ENCODE measurements around the gene ARGFX. TPM values are rescaled to one million over a fixed set of nuclear protein-coding genes. Genes with fewer than 3 reads are reported as not detected.
"Not testable (repeated sequence)": the region's sequence is repeated elsewhere in the genome, so short reads cannot be mapped to it uniquely, and the experiment has no call there.

The ARGFX gene
- total RNA-seq, 2 experiments from 2014 or later = not detected

- no peaks in the 10 kb centered on the region for H3K79me2 ChIP-seq (ENCODE audit: insufficient read depth, low read depth, low read length)
- intact Hi-C loops (cut with micrococcal nuclease; ENCODE audit: unreplicated experiment) = no loop called here
- BruUV-seq (replicated peaks) = no TSS peak
- H2AFZ ChIP-seq (ENCODE audit: low read length) = no peak overlapping the region
- ChIA-PET CTCF (ENCODE audit: unreplicated experiment) (no interaction called here), POLR2A (no interaction called here)
- H3K4me2 ChIP-seq (ENCODE audit: low read length) = no peak overlapping the region
- DNase-seq (ENCODE audit: low spot score) = no peak
- no peaks in the 10 kb centered on the region for H3K36me3 ChIP-seq (ENCODE audit: insufficient read depth, low read length)
- H3K4me1 ChIP-seq (ENCODE audit: insufficient read depth, low read length, poor library complexity, severe bottlenecking) = peaks cover 16% of the 10 kb centered on the region
- no peaks in the 10 kb centered on the region for H3K9me2 ChIP-seq (ENCODE audit: insufficient read depth, low read length)
- TF ChIP-seq CTCF (conservative IDR thresholded peaks at IDR 0.05; ENCODE audit: low read length) (no peak), EZH2phosphoT487 (IDR thresholded peaks at IDR 0.05; ENCODE audit: borderline replicate concordance, low read depth, low read length) (no peak)
- no peak overlapping the region for H3K4me3 ChIP-seq (ENCODE audit: low read depth, low read length, poor library complexity, severe bottlenecking)
- H3K9me3 ChIP-seq (ENCODE audit: low read length) = no peaks in the 10 kb centered on the region
- no peak overlapping the region for H3K27ac ChIP-seq (ENCODE audit: low read depth, low read length, poor library complexity, severe bottlenecking)
- no peaks in the 10 kb centered on the region for H4K20me1 ChIP-seq (ENCODE audit: insufficient read depth, low read length)
These were observed 27.1 kb downstream of the ARGFX start for GRCh38 chr3:121594850-121595249.

- no peak for DNase-seq (ENCODE audit: low spot score)
- Histone ChIP-seq H3K4me2 (ENCODE audit: low read length) (no peak overlapping the region), H3K4me1 (ENCODE audit: insufficient read depth, low read length, poor library complexity, severe bottlenecking) (peaks cover 16% of the 10 kb centered on the region), H2AFZ (ENCODE audit: low read length) (no peak overlapping the region), H3K36me3 (ENCODE audit: insufficient read depth, low read length) (no peaks in the 10 kb centered on the region), H3K9me3 (ENCODE audit: low read length) (no peaks in the 10 kb centered on the region), H3K9me2 (ENCODE audit: insufficient read depth, low read length) (no peaks in the 10 kb centered on the region), H4K20me1 (ENCODE audit: insufficient read depth, low read length) (no peaks in the 10 kb centered on the region), H3K4me3 (ENCODE audit: low read depth, low read length, poor library complexity, severe bottlenecking) (no peak overlapping the region), H3K79me2 (ENCODE audit: insufficient read depth, low read depth, low read length) (no peaks in the 10 kb centered on the region), H3K27ac (ENCODE audit: low read depth, low read length, poor library complexity, severe bottlenecking) (no peak overlapping the region)
- no TSS peak for BruUV-seq (replicated peaks)
- intact Hi-C loops (cut with micrococcal nuclease; ENCODE audit: unreplicated experiment) = no loop called here
- ChIA-PET POLR2A (interaction anchor here (0.5 to 0.6 kb wide), 3 partner anchors 34 to 690 kb away, joined by 3 to 5 read pairs (median 4); no protein-coding TSS in a partner anchor), CTCF (ENCODE audit: unreplicated experiment) (no interaction called here)
- no peak for TF ChIP-seq CTCF (conservative IDR thresholded peaks at IDR 0.05; ENCODE audit: low read length)
- no peak for TF ChIP-seq EZH2phosphoT487 (IDR thresholded peaks at IDR 0.05; ENCODE audit: borderline replicate concordance, low read depth, low read length)
These were observed 28.1 kb downstream of the ARGFX start for GRCh38 chr3:121595765-121596406.

- no peak overlapping the region for H3K4me2 ChIP-seq (ENCODE audit: low read length)
- no peak overlapping the region for H3K4me3 ChIP-seq (ENCODE audit: low read depth, low read length, poor library complexity, severe bottlenecking)
- DNase-seq (ENCODE audit: low spot score) = no peak
- TF ChIP-seq EZH2phosphoT487 (IDR thresholded peaks at IDR 0.05; ENCODE audit: borderline replicate concordance, low read depth, low read length) (no peak), CTCF (conservative IDR thresholded peaks at IDR 0.05; ENCODE audit: low read length) (no peak)
- no peak overlapping the region for H3K27ac ChIP-seq (ENCODE audit: low read depth, low read length, poor library complexity, severe bottlenecking)
- H3K9me2 ChIP-seq (ENCODE audit: insufficient read depth, low read length) = no peaks in the 10 kb centered on the region
- H3K9me3 ChIP-seq (ENCODE audit: low read length) = no peaks in the 10 kb centered on the region
- BruUV-seq (replicated peaks) = no TSS peak
- peaks cover 4% of the 10 kb centered on the region for H3K4me1 ChIP-seq (ENCODE audit: insufficient read depth, low read length, poor library complexity, severe bottlenecking)
- ChIA-PET POLR2A (no interaction called here), CTCF (ENCODE audit: unreplicated experiment) (no interaction called here)
- no peaks in the 10 kb centered on the region for H3K79me2 ChIP-seq (ENCODE audit: insufficient read depth, low read depth, low read length)
- intact Hi-C loops (cut with micrococcal nuclease; ENCODE audit: unreplicated experiment) = no loop called here
- no peak overlapping the region for H2AFZ ChIP-seq (ENCODE audit: low read length)
- no peaks in the 10 kb centered on the region for H4K20me1 ChIP-seq (ENCODE audit: insufficient read depth, low read length)
- H3K36me3 ChIP-seq (ENCODE audit: insufficient read depth, low read length) = no peaks in the 10 kb centered on the region
These were observed 30.8 kb downstream of the ARGFX start for GRCh38 chr3:121598564-121598963.

- intact Hi-C loops (cut with micrococcal nuclease; ENCODE audit: unreplicated experiment); H3K4me2 ChIP-seq (ENCODE audit: low read length); H3K9me3 ChIP-seq (ENCODE audit: low read length); H2AFZ ChIP-seq (ENCODE audit: low read length); H3K9me2 ChIP-seq (ENCODE audit: insufficient read depth, low read length); CTCF ChIA-PET (ENCODE audit: unreplicated experiment); H3K79me2 ChIP-seq (ENCODE audit: insufficient read depth, low read depth, low read length); H3K36me3 ChIP-seq (ENCODE audit: insufficient read depth, low read length); DNase-seq (ENCODE audit: low spot score); H4K20me1 ChIP-seq (ENCODE audit: insufficient read depth, low read length); BruUV-seq (replicated peaks); H3K4me1 ChIP-seq (ENCODE audit: insufficient read depth, low read length, poor library complexity, severe bottlenecking); H3K4me3 ChIP-seq (ENCODE audit: low read depth, low read length, poor library complexity, severe bottlenecking); H3K27ac ChIP-seq (ENCODE audit: low read depth, low read length, poor library complexity, severe bottlenecking): not testable (repeated sequence)
- POLR2A ChIA-PET = interaction anchor here (0.7 kb wide), 1 partner anchor 53 kb away, joined by 3 read pairs; no protein-coding TSS in a partner anchor
These were observed 32.2 kb downstream of the ARGFX start for GRCh38 chr3:121599900-121600299.

Measured in OCI-LY7 (cell line).